Adrenal gland (tissue), 12 donors: ENCODE results near the gene ARL10. TPM values are rescaled to one million over a fixed set of nuclear protein-coding genes. Genes with fewer than 3 reads are reported as not detected.
A peak's percentile ranks its signal among the peaks of the same experiment; 100 is the strongest.

Experiments
- DNase-seq, 7 donors: peaks; one replicate each; pipeline ENCODE4 v3.0.0-alpha.2; 2019 to 2020
- H3K27ac ChIP-seq, 5 donors: fragments of 200-600 bp; sonication (generic) in 4 of 5; 1 replicate in 3 of 5; 2 replicates in 2 of 5; pipeline versions ENCODE4 v1.5.1 to v1.8.0; 2016 to 2020; ENCODE audit warnings: mild to moderate bottlenecking in 1 of 5
- H3K27me3 ChIP-seq: fragments of 200-600 bp; 2 replicates; pipeline ENCODE4 v1.8.0; 2021
- H3K36me3 ChIP-seq, 2 donors: fragments of 200-600 bp; replicated peaks in 1 of 2; 1 replicate in 1 of 2; 2 replicates in 1 of 2; pipeline versions ENCODE4 v1.5.1 to v1.8.0; 2018 to 2022
- H3K4me1 ChIP-seq, 2 donors: fragments of 200-600 bp; replicated peaks in 1 of 2; 1 replicate in 1 of 2; 2 replicates in 1 of 2; pipeline versions ENCODE4 v1.5.1 to v1.8.0; 2018 to 2021
- H3K4me3 ChIP-seq, 4 donors: fragments of 200-600 bp; sonication (generic) in 3 of 4; one replicate each; pipeline ENCODE4 v1.5.1; 2016 to 2018
- H3K9me3 ChIP-seq, 3 donors: fragments of 200-600 bp; sonication (generic) in 1 of 3; replicated peaks in 1 of 3; 1 replicate in 2 of 3; 2 replicates in 1 of 3; pipeline versions ENCODE4 v1.5.1 to v1.8.0; 2016 to 2021
- POLR2A ChIP-seq, 2 donors: fragments of 450-650 bp; IDR thresholded peaks; one replicate each; pipeline ENCODE4 v1.6.1; 2017; ENCODE audit warnings: antibody characterized with exemption in 2 of 2, mild to moderate bottlenecking in 2 of 2, moderate library complexity in 1 of 2
- WGBS, 4 donors: extraction: QIAGEN DNeasy Blood & Tissue Kit in 2 of 4; methylation state at CpG; one replicate each; pipeline versions ENCODE4 v1.1.5 to v1.1.7; 2013 to 2017; 5-methylcytosine and 5-hydroxymethylcytosine counted together
- intact Hi-C, 2 donors: fragments of 100-400 bp; cut with DNase I; formaldehyde crosslinking; loops; one replicate each; pipeline versions ENCODE4 v1.14.1 to v1.15.0; 2022 to 2023
- polyA plus RNA-seq, 3 donors: library from polyadenylated mRNA; stranded (reverse); fragments of 200-250 nt in 2 of 3; fragments of 350-450 nt in 1 of 3; fragmentation: Illumina TruSeq in 1 of 3; extraction: RNeasy Lipid Tissue Mini Kit (QIAGEN cat#74804) in 1 of 3; gene quantifications; one replicate each; pipeline ENCODE4 v1.2.3, GENCODE V29; 2013 to 2014
- total RNA-seq, 9 donors: library from RNA; depleted of rRNA in 4 of 9; stranded (reverse); fragments of >200 nt in 4 of 9; fragments of 120-200 nt in 1 of 9; fragmentation: NEBNext Ultra II Directional in 1 of 9; extraction: Animal tissue kit (Norgen Biotek cat#: 25700) in 1 of 9; gene quantifications; one replicate each; pipeline versions ENCODE4 v1.1.0 to v1.2.4, GENCODE V29; 2013 to 2023
- TF ChIP-seq, protein P1 (sequence below), 6 experiments: fragments of 450-650 bp in 4 of 6; fragments of 200-600 bp in 2 of 6; sonication (generic) in 1 of 6; IDR thresholded peaks; 1 replicate in 5 of 6; 2 replicates in 1 of 6; pipeline versions ENCODE4 v1.5.1 to v1.8.0; 2016 to 2021; ENCODE audit warnings: antibody characterized with exemption in 6 of 6, mild to moderate bottlenecking in 2 of 6, moderate library complexity in 1 of 6
- donor health status: healthy with polysubstance abuse.
- donor health status: Bipolar disorder and iron deficiency.
- donor health status: DM: yes; HTN: yes; CAD: no.
- donor health status: DM: no; HTN: no; CAD: no.
- donor health status: DM: no; HTN: no; CAD: no.
- donor health status: DM: yes; HTN: yes; CAD: no.

The ARL10 gene
- total and polyA plus RNA-seq, 12 donors: 1.6 to 8.8 (median 3.2) TPM

DNA sequence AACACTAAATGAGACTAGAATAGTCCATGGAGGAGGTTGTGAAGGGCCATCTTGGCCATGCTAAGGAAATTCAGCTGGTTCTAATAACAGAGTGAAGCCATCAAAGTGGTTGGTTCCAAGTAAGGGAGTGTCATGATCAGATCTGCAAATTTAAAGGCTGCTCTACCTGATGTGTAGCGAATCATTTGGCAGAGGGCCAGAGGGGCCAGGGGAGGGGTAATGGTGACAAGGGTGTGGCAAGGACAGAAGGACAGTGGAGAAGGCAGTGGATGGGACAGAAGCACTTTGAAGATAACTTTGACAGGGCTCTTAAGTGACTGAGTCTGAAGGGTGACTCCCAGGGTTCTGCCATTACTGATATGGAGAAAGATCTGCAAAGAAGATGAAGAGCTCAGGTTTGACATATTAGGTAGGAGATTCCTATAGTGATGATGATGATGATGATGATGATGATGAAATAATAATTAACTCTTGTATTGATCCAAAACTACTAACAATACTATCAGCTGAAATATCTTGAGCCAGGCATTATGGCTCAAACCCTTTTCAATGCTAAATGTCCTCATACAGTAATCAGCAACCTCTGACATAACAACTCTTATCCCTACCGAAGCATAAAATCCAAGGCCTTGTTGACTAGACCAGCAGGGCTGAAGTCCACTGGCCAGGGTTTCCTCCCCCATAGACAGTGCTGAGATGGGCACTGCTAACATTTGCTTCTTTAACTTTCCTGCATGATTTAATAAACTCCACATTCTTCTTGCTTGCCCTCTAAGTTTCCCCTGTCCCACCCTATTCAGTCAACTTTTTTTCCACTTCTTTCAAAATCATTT, 23.7 kb upstream of the ARL10 start:
- no peak overlapping the region for H3K27ac ChIP-seq
- WGBS, 4 donors: 58 to 90% (median 82%) methylated on average over 2 of the region's 2 CpGs
- H3K9me3 ChIP-seq: no peaks in the 10 kb centered on the region
- intact Hi-C loops: no loop called here
- peaks cover 5 to 12% of the 10 kb centered on the region in 2 donors for H3K4me1 ChIP-seq
- TF ChIP-seq POLR2A (IDR thresholded peaks at IDR 0.05): no peak
- TF ChIP-seq, protein P1, sequence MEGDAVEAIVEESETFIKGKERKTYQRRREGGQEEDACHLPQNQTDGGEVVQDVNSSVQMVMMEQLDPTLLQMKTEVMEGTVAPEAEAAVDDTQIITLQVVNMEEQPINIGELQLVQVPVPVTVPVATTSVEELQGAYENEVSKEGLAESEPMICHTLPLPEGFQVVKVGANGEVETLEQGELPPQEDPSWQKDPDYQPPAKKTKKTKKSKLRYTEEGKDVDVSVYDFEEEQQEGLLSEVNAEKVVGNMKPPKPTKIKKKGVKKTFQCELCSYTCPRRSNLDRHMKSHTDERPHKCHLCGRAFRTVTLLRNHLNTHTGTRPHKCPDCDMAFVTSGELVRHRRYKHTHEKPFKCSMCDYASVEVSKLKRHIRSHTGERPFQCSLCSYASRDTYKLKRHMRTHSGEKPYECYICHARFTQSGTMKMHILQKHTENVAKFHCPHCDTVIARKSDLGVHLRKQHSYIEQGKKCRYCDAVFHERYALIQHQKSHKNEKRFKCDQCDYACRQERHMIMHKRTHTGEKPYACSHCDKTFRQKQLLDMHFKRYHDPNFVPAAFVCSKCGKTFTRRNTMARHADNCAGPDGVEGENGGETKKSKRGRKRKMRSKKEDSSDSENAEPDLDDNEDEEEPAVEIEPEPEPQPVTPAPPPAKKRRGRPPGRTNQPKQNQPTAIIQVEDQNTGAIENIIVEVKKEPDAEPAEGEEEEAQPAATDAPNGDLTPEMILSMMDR (IDR thresholded peaks at IDR 0.05): no peak
- peaks cover 5 to 57% of the 10 kb centered on the region in 2 donors for H3K36me3 ChIP-seq
- no peak overlapping the region for H3K4me3 ChIP-seq
- no peak for DNase-seq
- H3K27me3 ChIP-seq: no peaks in the 10 kb centered on the region

- DNase-seq: no peak
- Histone ChIP-seq H3K9me3 (no peaks in the 10 kb centered on the region), H3K36me3 (peaks cover 5 to 57% of the 10 kb centered on the region in 2 donors), H3K27me3 (no peaks in the 10 kb centered on the region), H3K4me1 (peaks cover 5 to 12% of the 10 kb centered on the region in 2 donors), H3K4me3 (no peak overlapping the region), H3K27ac (no peak overlapping the region)
- intact Hi-C loops: no loop called here
- WGBS, 4 donors: 91 to 98% (median 95%) methylated on average over 1 of the region's 1 CpG
- TF ChIP-seq, protein P1 (IDR thresholded peaks at IDR 0.05): no peak
- no peak for TF ChIP-seq POLR2A (IDR thresholded peaks at IDR 0.05)
Measured at GRCh38 chr5:176342158-176342483, 23.2 kb upstream of the ARL10 start.

GRCh38 chr5:176342766-176343458, 22.4 kb upstream of the ARL10 start:
- intact Hi-C loops: no loop called here
- no peak for DNase-seq
- TF ChIP-seq, protein P1 (IDR thresholded peaks at IDR 0.05): no peak
- TF ChIP-seq POLR2A (IDR thresholded peaks at IDR 0.05): no peak
- Histone ChIP-seq H3K4me1 (peaks cover 5 to 8% of the 10 kb centered on the region in 2 donors), H3K9me3 (no peaks in the 10 kb centered on the region), H3K27ac (no peak overlapping the region), H3K36me3 (peaks cover 5 to 57% of the 10 kb centered on the region in 2 donors), H3K4me3 (no peak overlapping the region), H3K27me3 (no peaks in the 10 kb centered on the region)
- WGBS, 4 donors: 72 to 85% (median 77%) methylated on average over 2 of the region's 2 CpGs

GRCh38 chr5:176350416-176350815, 14.9 kb upstream of the ARL10 start:
- intact Hi-C loops: no loop called here
- 97 to 99% (median 98%) methylated on average over 7 to 8 of the region's 8 CpGs for WGBS, 4 donors
- Histone ChIP-seq H3K9me3 (no peaks in the 10 kb centered on the region), H3K27me3 (no peaks in the 10 kb centered on the region), H3K27ac (no peak overlapping the region), H3K4me3 (no peak overlapping the region), H3K36me3 (peaks cover 0 to 95% of the 10 kb centered on the region in 2 donors), H3K4me1 (peaks cover 5 to 15% of the 10 kb centered on the region in 2 donors)
- no peak for TF ChIP-seq POLR2A (IDR thresholded peaks at IDR 0.05)
- TF ChIP-seq, protein P1 (IDR thresholded peaks at IDR 0.05): no peak
- peak in 1 of 7 donors; percentile 41 for DNase-seq
